Right lobe of liver (tissue), 4 donors: ENCODE measurements around the gene CCDC9B.

Experiments used
- CTCF ChIP-seq, 4 donors: fragments of 200-600 bp in 3 of 4; fragments of 450-650 bp in 1 of 4; IDR thresholded peaks; one replicate each; pipeline versions ENCODE4 v1.5.1 to v1.8.0; 2016 to 2022; ENCODE audit warnings: antibody characterized with exemption in 4 of 4, mild to moderate bottlenecking in 2 of 4
- POLR2A ChIP-seq: fragments of 450-650 bp; IDR thresholded peaks from one replicate; pipeline ENCODE4 v1.6.1; 2017; ENCODE audit warnings: antibody characterized with exemption, mild to moderate bottlenecking
- donor health status: DM: no; HTN: no; CAD: no.
- donor health status: DM: no; HTN: no; CAD: no.
- donor health status: DM: no; HTN: yes; CAD: no.

DNA sequence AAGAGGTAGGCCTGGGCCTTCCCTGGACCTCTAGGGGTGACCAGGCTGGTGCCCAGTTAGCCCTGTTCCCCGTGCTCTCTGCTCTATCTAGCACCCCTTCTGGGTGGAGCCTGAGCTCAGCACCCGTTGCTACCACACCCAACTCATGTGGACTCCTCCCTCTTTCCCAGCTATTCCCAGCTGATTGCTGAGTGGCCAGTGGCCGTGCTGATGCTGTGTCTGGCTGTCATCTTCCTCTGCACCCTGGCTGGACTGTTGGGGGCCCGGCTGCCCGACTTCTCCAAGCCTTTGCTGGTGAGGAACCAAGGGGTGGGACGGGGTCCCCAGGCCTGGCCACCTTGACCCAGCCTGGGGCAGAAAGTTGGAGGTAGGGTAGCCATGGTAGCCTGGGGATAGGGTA is 23.5 kb upstream of the CCDC9B start:
- TF ChIP-seq CTCF (IDR thresholded peaks at IDR 0.05) = no peak
- TF ChIP-seq POLR2A = no peak
